PC-9 (cell line): Measurements from ENCODE around the gene KCNJ10. TPM values are rescaled to one million over a fixed set of nuclear protein-coding genes. Genes with fewer than 3 reads are reported as not detected.

Source experiments
- BruUV-seq: library from RNA; stranded (reverse); fragments of 400-500 nt; replicated peaks from 2 replicates; lab custom pipeline; 2021; lab: Mats Ljungman, UMichigan
- CTCF ChIA-PET: fragments of 300-600 bp; sonication (Branson Sonifier 250); formaldehyde crosslinking; loops from one replicate; lab custom pipeline; 2022; ENCODE audit warnings: antibody characterized with exemption; lab: Charles Lee
- POLR2A ChIA-PET: fragments of 300-600 bp; sonication (Branson Sonifier 250); formaldehyde crosslinking; loops from one replicate; lab custom pipeline; 2022; ENCODE audit warnings: antibody characterized with exemption; ENCODE audit not compliant: unreplicated experiment; lab: Charles Lee
- DNase-seq, 2 experiments: peaks; one replicate each; pipeline versions ENCODE4 v3.0.0 to v3.0.0-alpha.2; 2015 to 2022; ENCODE audit warnings: mixed read lengths in 1 of 2
- H2AFZ ChIP-seq: fragments of 200-600 bp; sonication (generic); 2 replicates; pipeline ENCODE4 v1.8.1; 2017; ENCODE audit warnings: antibody characterized with exemption
- H3F3A ChIP-seq: fragments of 200-600 bp; sonication (generic); 2 replicates; pipeline ENCODE4 v1.8.1; 2017; ENCODE audit warnings: antibody characterized with exemption, mild to moderate bottlenecking, low read depth; ENCODE audit not compliant: insufficient read depth
- H3K27ac ChIP-seq: fragments of 200-600 bp; sonication (generic); 2 replicates; pipeline ENCODE4 v1.6.1; 2016; ENCODE audit warnings: mixed run types
- H3K27me3 ChIP-seq: fragments of 200-600 bp; sonication (generic); 2 replicates; pipeline ENCODE4 v1.6.1; 2016; ENCODE audit warnings: low read depth, mixed run types; ENCODE audit not compliant: insufficient read depth
- H3K36me3 ChIP-seq: fragments of 200-600 bp; sonication (generic); 2 replicates; pipeline ENCODE4 v1.6.1; 2016; ENCODE audit warnings: low read depth, mixed run types
- H3K4me1 ChIP-seq: fragments of 200-600 bp; sonication (generic); replicated peaks from 2 replicates; pipeline ENCODE4 v1.6.1; 2016; ENCODE audit warnings: mixed run types; ENCODE audit not compliant: insufficient read depth
- H3K4me2 ChIP-seq: fragments of 200-600 bp; sonication (generic); 2 replicates; pipeline ENCODE4 v1.6.1; 2017; ENCODE audit warnings: mixed run types
- H3K4me3 ChIP-seq: fragments of 200-600 bp; sonication (generic); 2 replicates; pipeline ENCODE4 v1.6.1; 2016; ENCODE audit warnings: mixed run types
- H3K79me2 ChIP-seq: fragments of 200-600 bp; sonication (generic); 2 replicates; pipeline ENCODE4 v1.6.1; 2017; ENCODE audit warnings: low read depth, mixed run types
- H3K9me2 ChIP-seq: fragments of 200-600 bp; sonication (generic); 2 replicates; pipeline ENCODE4 v1.8.1; 2017; ENCODE audit warnings: mild to moderate bottlenecking; ENCODE audit not compliant: insufficient read depth
- H3K9me3 ChIP-seq: fragments of 200-600 bp; sonication (generic); 2 replicates; pipeline ENCODE4 v1.8.1; 2016; ENCODE audit warnings: low read depth; ENCODE audit not compliant: insufficient read depth
- H4K20me1 ChIP-seq: fragments of 200-600 bp; sonication (generic); 2 replicates; pipeline ENCODE4 v1.8.1; 2017; ENCODE audit not compliant: insufficient read depth
- CTCF ChIP-seq: fragments of 200-600 bp; sonication (generic); conservative IDR thresholded peaks from 2 replicates; pipeline ENCODE4 v1.6.1; 2017; ENCODE audit warnings: mixed run types, antibody characterized with exemption, mild to moderate bottlenecking, moderate library complexity
- EZH2 ChIP-seq: fragments of 200-600 bp; sonication (generic); IDR thresholded peaks from 2 replicates; pipeline ENCODE4 v1.8.0; 2017; ENCODE audit warnings: antibody characterized with exemption, low read depth
- intact Hi-C: fragments of 100-400 bp; cut with micrococcal nuclease; formaldehyde crosslinking; loops from one replicate; pipeline ENCODE4 v1.10.0; 2022; ENCODE audit not compliant: unreplicated experiment
- total RNA-seq: library from RNA; stranded (reverse); gene quantifications from 2 replicates; pipeline ENCODE4 v1.2.3, GENCODE V29; 2021

The KCNJ10 gene
- total RNA-seq, 1 experiment from 2014 or later: not detected

DNA sequence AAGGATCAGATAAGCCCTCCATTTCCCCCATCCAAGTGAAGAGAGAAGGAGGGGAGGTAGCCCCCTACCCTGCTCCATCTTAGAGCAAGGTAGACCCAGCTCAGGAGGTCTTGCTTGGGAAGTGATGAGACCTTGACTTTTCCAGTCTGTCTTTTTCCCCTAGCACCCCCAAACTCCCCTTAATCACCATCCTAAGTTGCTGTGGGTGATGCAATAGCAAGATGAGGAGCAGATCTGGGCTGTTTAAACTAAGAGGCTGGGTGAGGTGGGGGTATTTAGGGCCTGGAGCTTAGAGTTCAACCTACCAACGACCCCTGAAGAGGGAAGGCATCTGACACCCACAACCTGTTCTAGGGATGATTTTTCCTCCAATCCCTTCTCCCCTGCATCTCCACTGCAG, 47.3 kb upstream of the KCNJ10 start:
- POLR2A ChIA-PET: interaction anchor here (0.6 kb wide), 1 partner anchor 256 kb away, joined by 3 read pairs; no protein-coding TSS in a partner anchor

GRCh38 chr1:160116283-160117147, 46.6 kb upstream of the KCNJ10 start:
- TF ChIP-seq EZH2: no peak
- no peak for TF ChIP-seq CTCF
- Histone ChIP-seq H3K27ac (no peak overlapping the region), H3F3A (no peaks in the 10 kb centered on the region), H3K36me3 (no peaks in the 10 kb centered on the region), H3K4me1 (no peaks in the 10 kb centered on the region), H3K4me3 (no peak overlapping the region), H3K4me2 (no peak overlapping the region), H3K9me2 (no peaks in the 10 kb centered on the region), H2AFZ (no peak overlapping the region), H3K9me3 (no peaks in the 10 kb centered on the region), H3K79me2 (no peaks in the 10 kb centered on the region), H4K20me1 (no peaks in the 10 kb centered on the region), H3K27me3 (no peaks in the 10 kb centered on the region)
- intact Hi-C loops: no loop called here
- no peak for DNase-seq
- ChIA-PET CTCF (interaction anchor here (0.6 to 1.1 kb wide), 3 partner anchors 77 to 224 kb away, joined by 3 to 9 read pairs (median 3); no protein-coding TSS in a partner anchor), POLR2A (interaction anchor here (0.6 kb wide), 2 partner anchors 257 to 1273 kb away, joined by 3 read pairs; no protein-coding TSS in a partner anchor)
- no TSS peak for BruUV-seq

More for the DNA sequence above, 47.3 kb upstream of the KCNJ10 start:
- H3K4me1 ChIP-seq: no peaks in the 10 kb centered on the region
- H3K27ac ChIP-seq: no peak overlapping the region
- intact Hi-C loops: no loop called here
- no peak for DNase-seq
- no peaks in the 10 kb centered on the region for H3F3A ChIP-seq
- no peaks in the 10 kb centered on the region for H3K9me2 ChIP-seq
- TF ChIP-seq CTCF (no peak), EZH2 (no peak)
- H3K4me3 ChIP-seq: no peak overlapping the region
- H3K4me2 ChIP-seq: no peak overlapping the region
- no TSS peak for BruUV-seq
- no peaks in the 10 kb centered on the region for H3K9me3 ChIP-seq
- H3K79me2 ChIP-seq: no peaks in the 10 kb centered on the region
- CTCF ChIA-PET: interaction anchor here (0.6 to 1.1 kb wide), 3 partner anchors 71 to 225 kb away, joined by 3 read pairs; no protein-coding TSS in a partner anchor
- H3K36me3 ChIP-seq: no peaks in the 10 kb centered on the region
- no peaks in the 10 kb centered on the region for H4K20me1 ChIP-seq
- H2AFZ ChIP-seq: no peak overlapping the region
- no peaks in the 10 kb centered on the region for H3K27me3 ChIP-seq

- Histone ChIP-seq H3K27ac (no peak within 1 kb of the TSS), H3K4me2 (no peak within 1 kb of the TSS), H2AFZ (no peak within 1 kb of the TSS), H3K9me2 (no peaks in the 10 kb centered on the region), H3K36me3 (no peaks in the 10 kb centered on the region), H3K4me1 (0 out of 2 replicates have a peak, but pooled peaks cover under 1% of the 10 kb centered on the region), H3K4me3 (no peak within 1 kb of the TSS), H4K20me1 (no peaks in the 10 kb centered on the region), H3K79me2 (no peaks in the 10 kb centered on the region), H3K9me3 (no peaks in the 10 kb centered on the region), H3K27me3 (no peaks in the 10 kb centered on the region), H3F3A (no peaks in the 10 kb centered on the region)
- no peak for TF ChIP-seq CTCF
- TF ChIP-seq EZH2: no peak
- CTCF ChIA-PET: interaction anchor here (0.8 kb wide), 1 partner anchor 221 kb away, joined by 9 read pairs; no protein-coding TSS in a partner anchor
- no TSS peak for BruUV-seq
- POLR2A ChIA-PET: interaction anchor here (0.6 kb wide), 1 partner anchor 1273 kb away, joined by 3 read pairs; no protein-coding TSS in a partner anchor
- DNase-seq: no peak
- intact Hi-C loops: no loop called here
These were observed 45.8 kb upstream of the KCNJ10 start, which contains the start of gene ATP1A2 for GRCh38 chr1:160115545-160116282. Gene ATP1A2 (plus strand): TSS chr1:160115759. CDS start chr1:160115862, 103 bp downstream.
